HEK293 (cell line): ENCODE data around the gene PITPNM1.
"Not testable (repeated sequence)": the region's sequence is repeated elsewhere in the genome, so short reads cannot be mapped to it uniquely, and the experiment has no call there.

ENCODE experiments used
- CTCF ChIA-PET: fragments of 350-600 bp; formaldehyde crosslinking; extraction: SDS; loops from one replicate; lab custom pipeline; 2021; ENCODE audit warnings: antibody characterized with exemption; lab: Yijun Ruan, JAX
- POLR2A ChIA-PET: fragments of 300-600 bp; formaldehyde crosslinking; extraction: SDS; loops from one replicate; lab custom pipeline; 2020; ENCODE audit warnings: antibody characterized with exemption, inconsistent platforms; lab: Yijun Ruan, JAX
- H3K27ac ChIP-seq: fragments of 200-500 bp; sonication (Bioruptor generic); 2 replicates; pipeline ENCODE4 v1.5.1; 2014; ENCODE audit warnings: low read depth, low read length, control low read depth, inconsistent platforms; ENCODE audit errors: extremely low read depth
- H3K36me3 ChIP-seq, 2 experiments: fragments of 200-500 bp in 1 of 2; sonication (Bioruptor generic) in 1 of 2; 1 replicate in 1 of 2; 2 replicates in 1 of 2; pipeline ENCODE4 v1.5.1; 2014 to 2017; ENCODE audit warnings: inconsistent platforms in 2 of 2, low read length in 2 of 2; ENCODE audit not compliant: control insufficient read depth in 2 of 2, insufficient read depth in 1 of 2
- H3K4me1 ChIP-seq: fragments of 200-500 bp; sonication (Bioruptor generic); 2 replicates; pipeline ENCODE4 v1.5.1; 2014; ENCODE audit warnings: mild to moderate bottlenecking, low read length, inconsistent platforms; ENCODE audit not compliant: control insufficient read depth, insufficient read depth
- H3K4me3 ChIP-seq: 2 replicates; pipeline ENCODE4 v1.5.1; 2011; ENCODE audit warnings: low read depth, mild to moderate bottlenecking, control low read depth, low read length, moderate library complexity
- H3K9me3 ChIP-seq: fragments of 200-500 bp; sonication (Bioruptor generic); 2 replicates; pipeline ENCODE4 v1.5.1; 2014; ENCODE audit warnings: low read depth, low read length, inconsistent platforms; ENCODE audit not compliant: control insufficient read depth, insufficient read depth
- GLIS1 ChIP-seq: fragments of 450-650 bp; formaldehyde crosslinking; IDR thresholded peaks from 2 replicates; pipeline ENCODE4 v1.5.1; 2016; ENCODE audit warnings: missing biosample characterization, missing genetic modification characterization
- GLIS2 ChIP-seq: fragments of 450-650 bp; formaldehyde crosslinking; IDR thresholded peaks from 2 replicates; pipeline ENCODE4 v1.5.1; 2016; ENCODE audit warnings: missing biosample characterization, missing genetic modification characterization
- KLF1 ChIP-seq: fragments of 450-650 bp; formaldehyde crosslinking; IDR thresholded peaks from 2 replicates; pipeline ENCODE4 v1.5.1; 2016; ENCODE audit warnings: missing biosample characterization, missing genetic modification characterization
- KLF9 ChIP-seq: fragments of 450-650 bp; formaldehyde crosslinking; IDR thresholded peaks from 2 replicates; pipeline ENCODE4 v1.5.1; 2016; ENCODE audit warnings: missing biosample characterization, missing genetic modification characterization, low read depth
- SCRT2 ChIP-seq: fragments of 450-650 bp; formaldehyde crosslinking; IDR thresholded peaks from 2 replicates; pipeline ENCODE4 v1.5.1; 2016; ENCODE audit warnings: missing biosample characterization, missing genetic modification characterization
- SP2 ChIP-seq: fragments of 450-650 bp; formaldehyde crosslinking; IDR thresholded peaks from 2 replicates; pipeline ENCODE4 v1.5.1; 2016; ENCODE audit warnings: missing biosample characterization, missing genetic modification characterization
- SP3 ChIP-seq: fragments of 450-650 bp; formaldehyde crosslinking; IDR thresholded peaks from 2 replicates; pipeline ENCODE4 v1.5.1; 2016; ENCODE audit warnings: missing biosample characterization, missing genetic modification characterization
- ZNF214 ChIP-seq: fragments of 450-650 bp; formaldehyde crosslinking; IDR thresholded peaks from 2 replicates; pipeline ENCODE4 v1.5.1; 2017; ENCODE audit warnings: missing biosample characterization, mild to moderate bottlenecking, missing genetic modification characterization, borderline replicate concordance
- ZNF274 ChIP-seq, 2 experiments: fragments of 200-500 bp in 1 of 2; fragments of 450-650 bp in 1 of 2; sonication (Bioruptor generic) in 1 of 2; formaldehyde crosslinking in 1 of 2; IDR thresholded peaks; 2 replicates each; pipeline versions ENCODE4 v1.5.1 to v1.6.1; 2014 to 2016; ENCODE audit warnings: borderline replicate concordance in 1 of 2, inconsistent platforms in 1 of 2, low read length in 1 of 2, missing biosample characterization in 1 of 2, missing genetic modification characterization in 1 of 2
- ZNF391 ChIP-seq: fragments of 450-650 bp; formaldehyde crosslinking; IDR thresholded peaks from 2 replicates; pipeline ENCODE4 v1.5.1; 2016; ENCODE audit warnings: low read depth, missing biosample characterization, missing genetic modification characterization, borderline replicate concordance
- ZNF549 ChIP-seq: fragments of 450-650 bp; IDR thresholded peaks from 2 replicates; pipeline ENCODE4 v1.5.1; 2018; ENCODE audit warnings: missing biosample characterization, missing genetic modification characterization, mild to moderate bottlenecking, inconsistent platforms, moderate library complexity
- ZNF571 ChIP-seq: fragments of 450-650 bp; formaldehyde crosslinking; IDR thresholded peaks from 2 replicates; pipeline ENCODE4 v1.5.0; 2017; ENCODE audit warnings: missing biosample characterization, missing genetic modification characterization
- ZNF600 ChIP-seq: fragments of 450-650 bp; formaldehyde crosslinking; IDR thresholded peaks from 2 replicates; pipeline ENCODE4 v1.5.1; 2016; ENCODE audit warnings: missing biosample characterization, missing genetic modification characterization
- ZNF792 ChIP-seq: fragments of 450-650 bp; formaldehyde crosslinking; IDR thresholded peaks from 2 replicates; pipeline ENCODE4 v1.5.1; 2016; ENCODE audit warnings: missing biosample characterization, missing genetic modification characterization
- ZNF830 ChIP-seq: fragments of 450-650 bp; IDR thresholded peaks from 2 replicates; pipeline ENCODE4 v1.5.0; 2018; ENCODE audit warnings: missing biosample characterization, missing genetic modification characterization, low read depth, mild to moderate bottlenecking, moderate library complexity
- TF ChIP-seq, protein P1 (sequence below): fragments of 450-650 bp; formaldehyde crosslinking; IDR thresholded peaks from 2 replicates; pipeline ENCODE4 v1.5.1; 2016; ENCODE audit warnings: missing biosample characterization, missing genetic modification characterization

The PITPNM1 gene

DNA sequence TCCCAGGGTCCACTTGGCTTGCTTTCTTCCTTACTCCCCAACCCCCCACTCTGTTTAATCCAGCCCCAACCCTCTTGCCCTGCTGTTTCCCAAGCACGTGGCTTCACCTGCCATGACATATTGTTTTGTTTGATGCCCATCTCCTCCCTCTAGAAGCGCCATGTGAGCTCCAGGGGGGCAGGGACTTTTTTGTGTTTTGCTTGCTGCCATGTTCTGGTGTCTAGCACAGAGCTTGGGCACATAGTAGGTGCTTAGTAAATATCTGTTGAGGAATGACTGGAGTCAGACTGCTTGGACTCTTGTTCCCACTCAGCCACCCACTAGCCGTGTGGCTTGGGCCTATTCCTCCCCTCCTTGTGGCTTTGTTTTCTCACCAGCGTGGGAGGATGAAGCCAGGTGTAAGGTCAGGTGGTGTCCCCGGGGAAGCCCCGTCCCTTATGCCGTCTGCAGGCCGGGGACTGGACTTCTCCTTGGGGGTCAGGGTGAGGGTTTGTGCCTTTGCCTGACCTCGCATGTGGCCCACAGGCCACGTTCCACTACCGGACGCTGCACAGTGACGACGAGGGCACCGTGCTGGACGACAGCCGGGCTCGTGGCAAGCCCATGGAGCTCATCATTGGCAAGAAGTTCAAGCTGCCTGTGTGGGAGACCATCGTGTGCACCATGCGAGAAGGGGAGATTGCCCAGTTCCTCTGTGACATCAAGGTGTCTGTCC, 18.5 kb downstream of the PITPNM1 start:
- TF ChIP-seq ZNF549 (tag by site-specific recombination) (no peak), SCRT2 (tag by site-specific recombination) (no peak)
- H3K4me3 ChIP-seq = no peak overlapping the region
- no peaks in the 10 kb centered on the region for H3K4me1 ChIP-seq
- peaks cover 0 to 48% of the 10 kb centered on the region in 2 experiments; a peak in 2 of 3 replicates for H3K36me3 ChIP-seq
- H3K9me3 ChIP-seq = no peaks in the 10 kb centered on the region
- ChIA-PET POLR2A (interaction anchor here (0.7 to 1.7 kb wide), 2 partner anchors 18 to 85 kb away, joined by 3 to 4 read pairs; partner anchors contain the start of gene PPP1CA), CTCF (no interaction called here)
- no peak overlapping the region for H3K27ac ChIP-seq

DNA sequence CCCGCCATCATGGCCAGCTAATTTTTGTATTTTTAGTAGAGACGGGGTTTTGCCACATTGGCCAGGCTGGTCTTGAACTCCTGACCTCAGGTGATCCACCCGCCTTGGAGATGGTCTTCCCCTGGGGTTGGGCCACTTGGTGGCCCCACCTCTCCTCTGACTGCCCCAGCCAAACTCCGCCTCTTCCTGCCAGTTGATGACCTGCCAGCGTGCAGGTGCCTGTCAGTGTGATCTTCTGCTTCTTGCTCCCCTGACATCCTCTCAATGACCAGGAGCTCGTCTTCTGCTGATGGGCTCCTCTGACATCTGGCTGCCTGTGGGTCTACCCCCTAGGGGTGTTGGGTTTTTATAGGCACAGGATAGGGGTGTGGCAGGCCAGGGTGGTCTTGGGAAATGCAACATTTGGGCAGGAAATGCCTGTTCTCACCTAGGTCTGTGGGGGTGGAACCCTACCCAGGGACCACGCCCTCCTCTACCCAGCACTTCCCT, 19.2 kb downstream of the PITPNM1 start:
- H3K9me3 ChIP-seq = not testable (repeated sequence)
- TF ChIP-seq SP3 = peak; percentile 23; the same call in 1 of the 2 replicates
- TF ChIP-seq KLF1 (tag by site-specific recombination) = peak; percentile 51
- TF ChIP-seq, protein P1, sequence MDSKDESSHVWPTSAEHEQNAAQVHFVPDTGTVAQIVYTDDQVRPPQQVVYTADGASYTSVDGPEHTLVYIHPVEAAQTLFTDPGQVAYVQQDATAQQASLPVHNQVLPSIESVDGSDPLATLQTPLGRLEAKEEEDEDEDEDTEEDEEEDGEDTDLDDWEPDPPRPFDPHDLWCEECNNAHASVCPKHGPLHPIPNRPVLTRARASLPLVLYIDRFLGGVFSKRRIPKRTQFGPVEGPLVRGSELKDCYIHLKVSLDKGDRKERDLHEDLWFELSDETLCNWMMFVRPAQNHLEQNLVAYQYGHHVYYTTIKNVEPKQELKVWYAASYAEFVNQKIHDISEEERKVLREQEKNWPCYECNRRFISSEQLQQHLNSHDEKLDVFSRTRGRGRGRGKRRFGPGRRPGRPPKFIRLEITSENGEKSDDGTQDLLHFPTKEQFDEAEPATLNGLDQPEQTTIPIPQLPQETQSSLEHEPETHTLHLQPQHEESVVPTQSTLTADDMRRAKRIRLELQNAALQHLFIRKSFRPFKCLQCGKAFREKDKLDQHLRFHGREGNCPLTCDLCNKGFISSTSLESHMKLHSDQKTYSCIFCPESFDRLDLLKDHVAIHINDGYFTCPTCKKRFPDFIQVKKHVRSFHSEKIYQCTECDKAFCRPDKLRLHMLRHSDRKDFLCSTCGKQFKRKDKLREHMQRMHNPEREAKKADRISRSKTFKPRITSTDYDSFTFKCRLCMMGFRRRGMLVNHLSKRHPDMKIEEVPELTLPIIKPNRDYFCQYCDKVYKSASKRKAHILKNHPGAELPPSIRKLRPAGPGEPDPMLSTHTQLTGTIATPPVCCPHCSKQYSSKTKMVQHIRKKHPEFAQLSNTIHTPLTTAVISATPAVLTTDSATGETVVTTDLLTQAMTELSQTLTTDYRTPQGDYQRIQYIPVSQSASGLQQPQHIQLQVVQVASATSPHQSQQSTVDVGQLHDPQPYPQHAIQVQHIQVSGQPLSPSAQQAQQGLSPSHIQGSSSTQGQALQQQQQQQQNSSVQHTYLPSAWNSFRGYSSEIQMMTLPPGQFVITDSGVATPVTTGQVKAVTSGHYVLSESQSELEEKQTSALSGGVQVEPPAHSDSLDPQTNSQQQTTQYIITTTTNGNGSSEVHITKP (tag by site-specific recombination) = peak; percentile 56; the same call in 1 of the 2 replicates
- peak; percentile 21 for TF ChIP-seq SP2 (tag by site-specific recombination)
- TF ChIP-seq GLIS1 (tag by site-specific recombination) = peak; percentile 75
- TF ChIP-seq, all 188 proteins: peak for 5; not testable (repeated sequence) for 183
- H3K4me3 ChIP-seq, H3K27ac ChIP-seq, H3K4me1 ChIP-seq: not testable (repeated sequence)
- POLR2A ChIA-PET = interaction anchor here (0.7 to 1.7 kb wide), 2 partner anchors 17 to 85 kb away, joined by 3 to 4 read pairs; partner anchors contain the start of gene PPP1CA
- peaks cover 0 to 41% of the 10 kb centered on the region in 2 experiments; a peak in 2 of 3 replicates for H3K36me3 ChIP-seq
- CTCF ChIA-PET = interaction anchor here (0.6 to 0.7 kb wide), 3 partner anchors 18 to 181 kb away, joined by 3 to 6 read pairs (median 3); no protein-coding TSS in a partner anchor

DNA sequence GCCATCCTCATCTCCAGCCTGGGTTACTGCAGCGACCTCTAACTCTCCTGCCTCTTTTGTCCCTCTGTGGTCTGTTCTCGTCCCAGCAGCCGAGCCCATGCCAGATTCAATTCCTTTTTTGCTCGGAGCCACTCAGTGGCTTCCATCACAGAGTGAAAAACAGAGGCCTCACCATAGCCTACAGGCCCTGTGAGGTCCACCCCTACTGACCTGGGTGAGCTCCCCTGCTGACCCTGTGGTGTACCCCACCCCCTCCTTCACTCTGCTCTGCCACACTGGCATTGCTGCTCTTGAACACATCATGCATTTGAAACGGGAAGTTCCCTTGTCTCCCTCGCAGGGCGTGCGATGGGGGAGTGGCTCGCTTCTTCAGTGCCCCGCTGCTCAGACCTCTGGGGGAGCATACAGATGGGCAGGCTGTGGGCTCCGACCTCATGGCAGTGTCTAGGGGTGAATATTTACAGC, 20.3 kb downstream of the PITPNM1 start:
- Histone ChIP-seq H3K4me3 (no peak overlapping the region), H3K9me3 (no peaks in the 10 kb centered on the region), H3K4me1 (no peaks in the 10 kb centered on the region), H3K27ac (no peak overlapping the region), H3K36me3 (peaks cover 0 to 30% of the 10 kb centered on the region in 2 experiments; a peak in 2 of 3 replicates)
- TF ChIP-seq GLIS2 (no peak), GLIS1 (tag by site-specific recombination) (peak; percentile 31), ZNF792 (tag by site-specific recombination) (no peak)
- POLR2A ChIA-PET = no interaction called here
- CTCF ChIA-PET = interaction anchor here (0.6 kb wide), 2 partner anchors 98 to 722 kb away, joined by 3 read pairs; no protein-coding TSS in a partner anchor

DNA sequence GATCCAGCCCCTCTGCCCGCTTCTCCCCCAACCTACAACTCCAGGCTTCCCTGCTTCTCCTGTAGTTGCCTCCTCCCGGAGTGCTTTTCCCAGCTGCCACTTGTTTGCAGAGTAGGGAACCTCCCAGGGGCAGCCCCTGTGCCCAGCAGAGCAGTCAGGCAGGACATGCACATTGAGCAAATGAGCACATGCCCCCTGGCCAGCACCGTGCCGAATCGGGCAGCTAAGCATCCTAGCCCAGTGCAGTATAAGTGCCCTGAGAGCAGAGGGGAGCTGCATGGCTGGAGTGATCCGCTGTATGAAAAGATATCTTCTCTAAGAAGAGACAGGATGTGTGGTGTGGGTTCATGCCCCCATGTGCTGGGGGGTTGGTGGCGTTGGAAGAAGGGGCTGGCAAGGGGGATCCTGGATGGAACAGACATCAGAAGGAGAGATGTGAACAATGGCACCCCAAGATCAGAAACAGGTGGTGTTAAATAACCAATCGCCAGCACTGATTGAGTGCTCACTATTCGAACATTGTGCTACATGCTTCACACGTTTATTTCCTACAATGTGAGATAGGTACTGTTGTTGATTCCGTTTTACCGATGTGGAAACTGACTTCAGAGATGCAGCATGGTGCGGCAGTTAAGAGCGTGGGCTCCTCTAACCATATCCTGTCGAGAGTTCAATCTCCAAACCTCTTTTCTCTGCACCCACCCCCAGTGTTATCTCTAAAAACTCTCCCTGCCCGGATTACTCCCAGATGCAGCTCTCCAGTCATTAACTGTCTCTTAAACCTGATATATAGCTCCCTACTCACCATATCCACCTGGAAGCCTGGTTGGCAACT, 21.1 kb downstream of the PITPNM1 start:
- CTCF ChIA-PET = interaction anchor here (0.6 kb wide), 1 partner anchor 97 kb away, joined by 3 read pairs; no protein-coding TSS in a partner anchor

More for the DNA sequence above, 21.1 kb downstream of the PITPNM1 start:
- Histone ChIP-seq H3K4me1 (no peaks in the 10 kb centered on the region), H3K36me3 (peaks cover 0 to 22% of the 10 kb centered on the region in 2 experiments; a peak in 2 of 3 replicates), H3K9me3 (no peaks in the 10 kb centered on the region), H3K4me3 (peak overlapping the region; percentile 77), H3K27ac (no peak overlapping the region)
- POLR2A ChIA-PET = interaction anchor here (1.6 kb wide), 1 partner anchor 15 kb away, joined by 11 read pairs; the partner anchor contains the start of gene TMEM134
- no peak for TF ChIP-seq ZNF214 (tag by site-specific recombination)
- TF ChIP-seq ZNF571 (tag by site-specific recombination) = no peak
- no peak for TF ChIP-seq ZNF830 (tag by site-specific recombination)
- peak; percentile 33; the same call in 1 of the 2 replicates for TF ChIP-seq SCRT2 (tag by site-specific recombination)
- 0 out of 2 replicates have a peak, but pooled peaks have one; percentile 13 for TF ChIP-seq ZNF600 (tag by site-specific recombination)
- TF ChIP-seq KLF9 (tag by site-specific recombination) = no peak
- TF ChIP-seq ZNF391 = no peak
- no peak for TF ChIP-seq ZNF274 (IDR thresholded peaks at IDR 0.05; ENCODE audit: low read length)
- no peak for TF ChIP-seq ZNF274 (tag by site-specific recombination; IDR thresholded peaks at IDR 0.05; ENCODE audit: borderline replicate concordance)
- TF ChIP-seq, all 188 proteins: peak for 2
